GM12892 (cell line): ENCODE data around the gene WDTC1.

Source experiments
- DNase-seq: peaks from one replicate; pipeline ENCODE4 v3.0.0; 2011; ENCODE audit not compliant: insufficient read length
- FAIRE-seq: peaks from 2 replicates; lab custom pipeline; 2011; peaks lifted over from hg19 to GRCh38; lab: Jason Lieb, UNC
- POLR2A ChIP-seq: IDR thresholded peaks from 2 replicates; pipeline ENCODE4 v1.6.1; 2011; ENCODE audit warnings: low read depth, low read length, control low read depth
- POLR2AphosphoS5 ChIP-seq: IDR thresholded peaks from 2 replicates; pipeline ENCODE4 v1.6.1; 2011; ENCODE audit warnings: low read depth, low read length, control low read depth
- TAF1 ChIP-seq: IDR thresholded peaks from 2 replicates; pipeline ENCODE4 v1.6.1; 2011; ENCODE audit warnings: low read depth, mild to moderate bottlenecking, control low read depth, low read length, borderline replicate concordance

WDTC1 gene

GRCh38 chr1:27332536-27333281 is 98.3 kb downstream of the WDTC1 start:
- no peak for FAIRE-seq
- DNase-seq = peak; percentile 77
- TF ChIP-seq POLR2AphosphoS5 (no peak), TAF1 (no peak), POLR2A (no peak)

- TF ChIP-seq POLR2A (no peak), TAF1 (no peak), POLR2AphosphoS5 (no peak; the same call in 1 of the 2 replicates)
- FAIRE-seq = no peak
Measured at GRCh38 chr1:27333717-27334279, 99.4 kb downstream of the WDTC1 start.

GRCh38 chr1:27335506-27336422 is 101.3 kb downstream of the WDTC1 start:
- FAIRE-seq (no peak), DNase-seq (no peak)

More at GRCh38 chr1:27333717-27334279, 99.4 kb downstream of the WDTC1 start:
- DNase-seq = no peak

GRCh38 chr1:27336756-27337155 is 102.3 kb downstream of the WDTC1 start:
- no peak for TF ChIP-seq POLR2A
- TF ChIP-seq POLR2AphosphoS5 = 0 out of 2 replicates have a peak, but pooled peaks have one; percentile 18
- TF ChIP-seq TAF1 = no peak
- FAIRE-seq (no peak), DNase-seq (no peak)

More at GRCh38 chr1:27335506-27336422, 101.3 kb downstream of the WDTC1 start:
- no peak for TF ChIP-seq TAF1

GRCh38 chr1:27338751-27339150 is 104.3 kb downstream of the WDTC1 start:
- FAIRE-seq (no peak), DNase-seq (no peak)
- no peak for TF ChIP-seq POLR2A

- FAIRE-seq = no peak
- TF ChIP-seq TAF1 (no peak), POLR2A (no peak), POLR2AphosphoS5 (no peak)
- no peak for DNase-seq
Measured at GRCh38 chr1:27339213-27339612, 104.8 kb downstream of the WDTC1 start.

- FAIRE-seq (peak; percentile 73), DNase-seq (peak; percentile 84)
- TF ChIP-seq TAF1 (no peak), POLR2A (no peak), POLR2AphosphoS5 (no peak)
Measured at GRCh38 chr1:27341525-27342252, 107.3 kb downstream of the WDTC1 start, which contains the start of gene SYTL1. SYTL1 (plus strand) TSS chr1:27342022; CDS start chr1:27345335, 3,313 bp downstream.

GRCh38 chr1:27342391-27342777 is 108.0 kb downstream of the WDTC1 start:
- FAIRE-seq = peak; percentile 40
- no peak for TF ChIP-seq POLR2AphosphoS5
- TF ChIP-seq POLR2A = no peak
- no peak for DNase-seq

- TF ChIP-seq POLR2AphosphoS5 (no peak), POLR2A (peak; percentile 51; the same call in 1 of the 2 replicates), TAF1 (no peak)
- FAIRE-seq (peak; percentile 30), DNase-seq (no peak)
Measured at GRCh38 chr1:27342778-27343638, 108.6 kb downstream of the WDTC1 start.

- FAIRE-seq (no peak), DNase-seq (no peak)
- TF ChIP-seq TAF1 (no peak), POLR2AphosphoS5 (no peak), POLR2A (no peak)
Measured at GRCh38 chr1:27343639-27344025, 109.2 kb downstream of the WDTC1 start.

- DNase-seq (no peak), FAIRE-seq (no peak)
- TF ChIP-seq TAF1 (no peak), POLR2AphosphoS5 (no peak), POLR2A (no peak)
Measured at GRCh38 chr1:27345272-27345671, 110.8 kb downstream of the WDTC1 start.
